IPS-15b (cell line): Measurements from ENCODE around the gene PCGF3.
"Not testable (repeated sequence)": the region's sequence is repeated elsewhere in the genome, so short reads cannot be mapped to it uniquely, and the experiment has no call there.

ENCODE experiments used
- H3K27me3 ChIP-seq: one replicate; pipeline ENCODE4 v1.6.1; 2013; ENCODE audit warnings: low read length; ENCODE audit not compliant: control insufficient read depth, insufficient read depth
- H3K36me3 ChIP-seq: one replicate; pipeline ENCODE4 v1.6.1; 2013; ENCODE audit warnings: low read length; ENCODE audit not compliant: control insufficient read depth, insufficient read depth
- H3K4me1 ChIP-seq: one replicate; pipeline ENCODE4 v1.6.1; 2013; ENCODE audit warnings: mild to moderate bottlenecking, low read length; ENCODE audit not compliant: control insufficient read depth, insufficient read depth
- H3K4me3 ChIP-seq: one replicate; pipeline ENCODE4 v1.5.1; 2013; ENCODE audit warnings: low read depth, low read length
- H3K9ac ChIP-seq: one replicate; pipeline ENCODE4 v1.6.1; 2013; ENCODE audit warnings: low read depth, mild to moderate bottlenecking, low read length
- H3K9me3 ChIP-seq: one replicate; pipeline ENCODE4 v1.6.1; 2013; ENCODE audit warnings: mild to moderate bottlenecking, low read length; ENCODE audit not compliant: control insufficient read depth, insufficient read depth

The PCGF3 gene

GRCh38 chr4:663046-663437 lies 42.6 kb upstream of the PCGF3 start:
- Histone ChIP-seq H3K9ac (peak overlapping the region; percentile 73), H3K27me3 (no peaks in the 10 kb centered on the region), H3K4me3 (peak overlapping the region; percentile 73), H3K9me3 (no peaks in the 10 kb centered on the region), H3K4me1 (no peaks in the 10 kb centered on the region), H3K36me3 (peaks cover 18% of the 10 kb centered on the region)

- H3K27me3 ChIP-seq = no peaks in the 10 kb centered on the region
- H3K9ac ChIP-seq = peak overlapping the region; percentile 85
- peak overlapping the region; percentile 73 for H3K4me3 ChIP-seq
- H3K9me3 ChIP-seq = no peaks in the 10 kb centered on the region
- no peaks in the 10 kb centered on the region for H3K4me1 ChIP-seq
- peaks cover 14% of the 10 kb centered on the region for H3K36me3 ChIP-seq
Measured at GRCh38 chr4:663438-664428, 41.9 kb upstream of the PCGF3 start.

- Histone ChIP-seq H3K27me3 (no peaks in the 10 kb centered on the region), H3K9ac (no peak overlapping the region), H3K9me3 (no peaks in the 10 kb centered on the region), H3K4me1 (no peaks in the 10 kb centered on the region), H3K36me3 (peaks cover 11% of the 10 kb centered on the region), H3K4me3 (no peak overlapping the region)
Measured at GRCh38 chr4:664713-665231, 40.9 kb upstream of the PCGF3 start.

DNA sequence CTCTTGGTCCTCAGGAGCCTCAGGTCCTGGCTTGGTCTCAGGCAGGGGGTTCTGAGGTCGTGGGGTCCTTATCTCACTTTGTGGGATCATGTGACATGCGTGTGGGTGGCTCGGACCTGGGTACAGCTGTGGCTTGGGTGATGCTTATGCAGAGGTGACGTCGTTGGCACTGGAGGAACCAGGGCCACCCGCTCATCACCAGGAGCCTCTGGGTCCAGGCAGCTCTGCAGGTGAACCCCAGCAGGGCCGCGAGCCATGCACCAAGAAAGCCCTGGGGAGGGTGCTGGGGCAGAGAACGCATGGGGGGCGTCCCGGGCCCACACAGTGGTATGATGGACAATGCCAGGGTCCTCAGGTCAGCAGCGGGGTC lies 40.3 kb upstream of the PCGF3 start:
- Histone ChIP-seq H3K4me1 (no peaks in the 10 kb centered on the region), H3K9me3 (no peaks in the 10 kb centered on the region), H3K9ac (no peak overlapping the region), H3K4me3 (no peak overlapping the region), H3K27me3 (no peaks in the 10 kb centered on the region), H3K36me3 (peaks cover 8% of the 10 kb centered on the region)

DNA sequence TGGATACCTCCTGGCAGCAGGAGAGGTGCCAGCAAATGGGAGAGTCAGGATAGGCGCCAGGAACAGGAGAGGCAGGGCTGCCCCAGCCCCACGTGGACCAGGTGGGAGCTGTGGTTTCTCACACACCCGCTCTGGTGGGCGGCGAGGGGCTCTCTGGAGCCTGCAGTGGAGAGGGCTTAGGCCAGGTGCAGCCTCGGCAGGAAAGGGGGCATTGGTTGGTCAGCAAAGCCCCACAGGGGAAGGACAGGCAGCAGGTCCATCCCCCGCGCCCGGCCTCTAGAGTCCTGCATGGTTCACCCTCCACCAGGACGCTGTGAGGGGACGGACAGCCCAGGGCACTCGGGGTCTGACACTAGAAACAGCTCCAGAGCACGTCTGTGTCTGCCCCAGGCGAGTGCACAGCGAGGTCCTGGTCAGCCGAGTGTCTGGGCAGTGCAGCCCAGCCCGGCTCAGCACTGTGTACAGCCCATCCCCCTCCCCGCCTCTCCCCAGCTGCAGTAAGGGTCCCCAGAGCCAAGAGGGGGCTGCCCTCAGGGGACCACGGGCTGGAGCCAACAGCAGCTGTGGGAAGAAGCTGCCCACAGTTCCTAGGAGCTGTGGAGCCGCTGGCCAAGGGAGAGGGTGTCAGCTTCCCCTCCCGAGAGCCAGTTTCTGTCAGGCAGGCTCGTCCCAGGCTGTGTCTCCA lies 39.7 kb upstream of the PCGF3 start:
- H3K9ac ChIP-seq = no peak overlapping the region
- no peak overlapping the region for H3K4me3 ChIP-seq
- H3K4me1 ChIP-seq = no peaks in the 10 kb centered on the region
- H3K36me3 ChIP-seq = peaks cover 8% of the 10 kb centered on the region
- no peaks in the 10 kb centered on the region for H3K27me3 ChIP-seq
- H3K9me3 ChIP-seq = no peaks in the 10 kb centered on the region

- Histone ChIP-seq H3K4me1 (no peaks in the 10 kb centered on the region), H3K4me3 (no peak overlapping the region), H3K36me3 (peaks cover 6% of the 10 kb centered on the region), H3K9ac (no peak overlapping the region), H3K9me3 (no peaks in the 10 kb centered on the region), H3K27me3 (no peaks in the 10 kb centered on the region)
Measured at GRCh38 chr4:666436-666810, 39.2 kb upstream of the PCGF3 start.

GRCh38 chr4:666822-667544 lies 38.6 kb upstream of the PCGF3 start:
- no peaks in the 10 kb centered on the region for H3K9me3 ChIP-seq

DNA sequence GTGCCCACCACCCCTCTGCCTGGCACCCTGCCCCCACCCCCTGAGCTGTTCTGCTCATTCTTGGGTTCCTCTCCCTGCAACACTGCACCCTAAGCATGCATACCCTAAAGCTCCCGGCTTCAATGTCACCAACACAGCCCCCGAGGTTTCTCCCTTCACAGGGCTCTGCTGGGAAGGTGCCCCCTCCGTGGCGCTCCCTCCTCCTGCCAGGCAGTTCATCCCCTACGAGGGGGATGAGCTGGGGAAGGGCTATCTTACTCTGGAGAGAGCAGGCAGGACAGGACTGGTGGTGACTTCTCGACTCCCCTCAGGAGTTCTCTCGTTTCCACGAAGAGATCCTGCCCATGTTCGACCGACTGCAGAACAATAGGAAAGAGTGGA lies 38.1 kb upstream of the PCGF3 start:
- Histone ChIP-seq H3K9me3 (no peaks in the 10 kb centered on the region), H3K4me1 (no peaks in the 10 kb centered on the region), H3K9ac (no peak overlapping the region), H3K36me3 (peaks cover 11% of the 10 kb centered on the region), H3K27me3 (no peaks in the 10 kb centered on the region), H3K4me3 (no peak overlapping the region)

More at GRCh38 chr4:666822-667544, 38.6 kb upstream of the PCGF3 start:
- no peaks in the 10 kb centered on the region for H3K27me3 ChIP-seq
- H3K9ac ChIP-seq = no peak overlapping the region
- H3K36me3 ChIP-seq = peaks cover 6% of the 10 kb centered on the region
- no peaks in the 10 kb centered on the region for H3K4me1 ChIP-seq
- H3K4me3 ChIP-seq = no peak overlapping the region

DNA sequence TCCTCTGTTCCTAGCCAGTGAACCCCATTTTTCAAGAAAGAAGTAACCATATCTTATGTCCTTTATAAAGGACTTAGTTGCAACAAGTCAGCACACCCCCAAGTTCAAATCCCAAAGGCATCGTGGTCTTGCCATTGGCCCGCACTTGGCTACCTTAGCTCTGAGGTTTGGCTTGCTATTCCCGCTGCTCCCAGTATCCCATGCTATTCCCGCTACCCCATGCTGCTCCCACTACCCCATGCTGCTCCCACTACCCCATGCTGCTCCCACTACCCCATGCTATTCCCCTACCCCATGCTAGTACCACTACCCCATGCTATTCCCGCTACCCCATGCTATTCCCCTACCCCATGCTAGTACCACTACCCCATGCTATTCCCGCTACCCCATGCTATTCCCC lies 37.4 kb upstream of the PCGF3 start:
- not testable (repeated sequence) for H3K27me3 ChIP-seq, H3K4me3 ChIP-seq, H3K9me3 ChIP-seq, H3K4me1 ChIP-seq, H3K9ac ChIP-seq
- peaks cover 16% of the 10 kb centered on the region for H3K36me3 ChIP-seq

DNA sequence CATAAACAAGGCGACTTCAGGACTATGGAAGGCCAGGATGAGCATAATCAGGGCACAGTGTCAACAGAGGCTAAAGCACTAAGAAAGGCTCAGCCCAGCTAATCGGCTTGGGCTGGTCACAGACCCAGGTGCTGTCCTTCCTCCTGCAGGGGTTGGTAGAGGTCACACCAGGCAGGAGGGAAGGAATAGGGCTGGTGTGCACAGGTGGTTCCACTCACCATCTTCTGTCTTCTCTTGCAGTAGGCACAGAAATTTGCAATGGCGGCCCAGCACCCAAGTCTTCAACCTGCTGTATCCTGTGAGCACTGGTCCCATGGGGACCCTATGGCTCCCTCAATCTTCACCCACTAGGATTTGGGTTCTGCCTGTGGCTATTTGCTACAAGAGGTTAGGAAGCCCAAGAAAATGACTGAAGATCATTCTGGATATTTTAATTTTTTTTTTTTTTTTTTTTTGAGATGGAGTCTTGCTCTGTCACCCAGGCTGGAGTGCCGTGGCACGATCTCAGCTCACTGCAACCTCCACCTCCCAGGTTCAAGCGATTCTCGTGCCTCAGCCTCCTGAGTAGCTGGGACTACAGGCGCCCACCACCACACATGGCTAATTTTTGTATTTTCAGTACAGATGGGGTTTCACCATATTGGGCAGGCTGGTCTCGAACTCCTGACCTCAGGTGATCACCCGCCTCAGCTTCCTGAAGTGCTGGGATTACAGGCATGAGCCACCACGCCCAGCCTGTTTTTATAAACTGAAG lies 35.6 kb upstream of the PCGF3 start:
- not testable (repeated sequence) for H3K9ac ChIP-seq, H3K27me3 ChIP-seq, H3K4me3 ChIP-seq, H3K4me1 ChIP-seq, H3K9me3 ChIP-seq
- H3K36me3 ChIP-seq = peaks cover 20% of the 10 kb centered on the region

- Histone ChIP-seq H3K27me3 (no peaks in the 10 kb centered on the region), H3K9me3 (no peaks in the 10 kb centered on the region), H3K36me3 (peaks cover 26% of the 10 kb centered on the region), H3K9ac (no peak overlapping the region), H3K4me3 (no peak overlapping the region), H3K4me1 (peaks cover 4% of the 10 kb centered on the region)
Measured at GRCh38 chr4:671769-672168, 33.9 kb upstream of the PCGF3 start.
